Measurements from ENCODE around the gene TPPP3. TPM values are rescaled to one million over a fixed set of nuclear protein-coding genes. Genes with fewer than 3 reads are reported as not detected.

Gene TPPP3
- total RNA-seq, 4 donors from 2014 or later: 2.2 to 31.9 (median 7.1) TPM

DNA sequence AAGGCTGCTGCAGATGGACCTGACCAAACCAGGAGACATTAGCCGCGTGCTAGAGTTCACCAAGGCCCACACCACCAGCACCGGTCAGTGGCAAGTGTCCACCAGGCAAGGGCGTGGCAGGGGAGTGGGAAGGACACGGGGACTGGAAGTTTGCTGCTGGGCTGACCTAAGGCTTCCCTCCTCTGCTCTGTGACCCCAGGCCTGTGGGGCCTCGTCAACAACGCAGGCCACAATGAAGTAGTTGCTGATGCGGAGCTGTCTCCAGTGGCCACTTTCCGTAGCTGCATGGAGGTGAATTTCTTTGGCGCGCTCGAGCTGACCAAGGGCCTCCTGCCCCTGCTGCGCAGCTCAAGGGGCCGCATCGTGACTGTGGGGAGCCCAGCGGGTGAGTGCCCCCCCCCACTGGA, 42.5 kb upstream of the TPPP3 start:
- intact Hi-C loops (cut with DNase I; ENCODE audit: low total_unique reads): no loop called here
- TF ChIP-seq POLR2A (IDR thresholded peaks at IDR 0.05): no peak
- TF ChIP-seq, protein P1, sequence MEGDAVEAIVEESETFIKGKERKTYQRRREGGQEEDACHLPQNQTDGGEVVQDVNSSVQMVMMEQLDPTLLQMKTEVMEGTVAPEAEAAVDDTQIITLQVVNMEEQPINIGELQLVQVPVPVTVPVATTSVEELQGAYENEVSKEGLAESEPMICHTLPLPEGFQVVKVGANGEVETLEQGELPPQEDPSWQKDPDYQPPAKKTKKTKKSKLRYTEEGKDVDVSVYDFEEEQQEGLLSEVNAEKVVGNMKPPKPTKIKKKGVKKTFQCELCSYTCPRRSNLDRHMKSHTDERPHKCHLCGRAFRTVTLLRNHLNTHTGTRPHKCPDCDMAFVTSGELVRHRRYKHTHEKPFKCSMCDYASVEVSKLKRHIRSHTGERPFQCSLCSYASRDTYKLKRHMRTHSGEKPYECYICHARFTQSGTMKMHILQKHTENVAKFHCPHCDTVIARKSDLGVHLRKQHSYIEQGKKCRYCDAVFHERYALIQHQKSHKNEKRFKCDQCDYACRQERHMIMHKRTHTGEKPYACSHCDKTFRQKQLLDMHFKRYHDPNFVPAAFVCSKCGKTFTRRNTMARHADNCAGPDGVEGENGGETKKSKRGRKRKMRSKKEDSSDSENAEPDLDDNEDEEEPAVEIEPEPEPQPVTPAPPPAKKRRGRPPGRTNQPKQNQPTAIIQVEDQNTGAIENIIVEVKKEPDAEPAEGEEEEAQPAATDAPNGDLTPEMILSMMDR (IDR thresholded peaks at IDR 0.05 in 4 of 5, conservative IDR thresholded peaks at IDR 0.05 in 1 of 5): no peak
- in situ Hi-C loops (cut with MboI; ENCODE audit: low sequenced_read_pairs in 4 of 4): no loop called here
- Histone ChIP-seq H3K4me1 (peaks cover 7 to 8% of the 10 kb centered on the region in 2 donors), H3K4me3 (no peak overlapping the region), H3K27me3 (no peaks in the 10 kb centered on the region), H3K9me3 (no peaks in the 10 kb centered on the region), H3K27ac (no peak overlapping the region), H3K36me3 (peaks cover 0 to 23% of the 10 kb centered on the region in 2 donors)
- DNase-seq: no peak
- ATAC-seq: no peak

DNA sequence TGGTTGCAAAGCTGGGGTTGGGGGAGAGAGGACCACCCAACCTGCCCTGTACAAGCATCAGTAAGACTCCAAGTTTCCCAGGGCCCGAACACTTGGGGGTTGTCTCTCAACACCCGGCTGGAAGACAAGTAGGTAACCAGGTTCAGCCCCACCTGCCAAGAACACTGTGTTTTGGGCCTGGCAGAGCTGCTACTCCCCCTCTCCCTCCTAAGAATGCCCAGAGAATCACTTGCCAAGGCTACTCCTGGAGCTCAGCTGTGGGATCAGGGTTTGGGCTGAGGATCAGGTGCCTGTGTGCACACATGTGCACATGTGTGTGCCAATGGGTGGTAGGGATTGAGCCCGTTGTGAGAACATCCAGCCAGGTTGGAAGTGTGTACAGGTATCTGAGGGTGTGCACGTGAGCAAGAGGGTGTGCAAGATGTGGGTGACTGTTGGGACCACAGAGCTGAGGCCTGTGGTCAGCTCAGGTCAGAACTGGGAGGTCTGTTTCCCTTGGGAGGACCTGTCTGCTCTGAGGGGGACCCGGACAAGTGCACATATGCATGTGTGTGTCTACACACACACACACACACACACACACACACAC, 39.9 kb upstream of the TPPP3 start:
- H3K4me1 ChIP-seq: peaks cover 11 to 16% of the 10 kb centered on the region in 2 donors
- H3K9me3 ChIP-seq: no peaks in the 10 kb centered on the region
- in situ Hi-C loops (cut with MboI; ENCODE audit: low sequenced_read_pairs in 4 of 4): no loop called here
- DNase-seq: no peak
- peaks cover 0 to 6% (median 0%) of the 10 kb centered on the region in 3 donors for H3K27me3 ChIP-seq
- no peak overlapping the region for H3K27ac ChIP-seq
- no peak overlapping the region for H3K4me3 ChIP-seq
- H3K36me3 ChIP-seq: peaks cover 0 to 13% of the 10 kb centered on the region in 2 donors
- intact Hi-C loops (cut with DNase I; ENCODE audit: low total_unique reads): no loop called here
- TF ChIP-seq, protein P1 (IDR thresholded peaks at IDR 0.05 in 4 of 5, conservative IDR thresholded peaks at IDR 0.05 in 1 of 5): no peak
- no peak for TF ChIP-seq POLR2A (IDR thresholded peaks at IDR 0.05)
- ATAC-seq: no peak

DNA sequence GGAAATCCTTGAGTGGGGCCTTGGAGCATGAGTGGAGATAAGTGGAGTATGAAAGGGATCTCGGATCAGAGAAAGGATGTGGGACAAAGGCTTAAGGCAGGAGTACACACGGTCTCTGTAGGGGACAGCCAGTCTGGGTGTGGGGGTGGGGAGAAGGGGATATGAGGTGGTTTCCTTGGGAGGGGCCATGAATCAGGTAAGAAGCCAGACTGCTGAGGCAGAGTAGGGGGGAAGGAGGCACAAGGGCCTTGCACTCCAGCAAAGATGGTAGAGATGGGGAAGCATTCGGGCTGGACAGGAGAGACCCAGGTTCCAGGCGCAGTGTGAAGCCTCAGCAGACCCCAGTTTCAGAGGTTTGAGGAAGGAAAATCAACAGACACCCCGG, 39.2 kb upstream of the TPPP3 start:
- no peak for DNase-seq
- Histone ChIP-seq H3K27ac (no peak overlapping the region), H3K4me1 (peaks cover 11 to 16% of the 10 kb centered on the region in 2 donors), H3K9me3 (no peaks in the 10 kb centered on the region), H3K36me3 (peaks cover 0 to 5% of the 10 kb centered on the region in 2 donors), H3K4me3 (no peak overlapping the region), H3K27me3 (peaks cover 0 to 6% (median 0%) of the 10 kb centered on the region in 3 donors)
- no peak for ATAC-seq
- in situ Hi-C loops (cut with MboI; ENCODE audit: low sequenced_read_pairs in 4 of 4) (no loop called here), intact Hi-C loops (cut with DNase I; ENCODE audit: low total_unique reads) (no loop called here)
- TF ChIP-seq POLR2A (IDR thresholded peaks at IDR 0.05): no peak
- TF ChIP-seq, protein P1 (IDR thresholded peaks at IDR 0.05 in 4 of 5, conservative IDR thresholded peaks at IDR 0.05 in 1 of 5): no peak

DNA sequence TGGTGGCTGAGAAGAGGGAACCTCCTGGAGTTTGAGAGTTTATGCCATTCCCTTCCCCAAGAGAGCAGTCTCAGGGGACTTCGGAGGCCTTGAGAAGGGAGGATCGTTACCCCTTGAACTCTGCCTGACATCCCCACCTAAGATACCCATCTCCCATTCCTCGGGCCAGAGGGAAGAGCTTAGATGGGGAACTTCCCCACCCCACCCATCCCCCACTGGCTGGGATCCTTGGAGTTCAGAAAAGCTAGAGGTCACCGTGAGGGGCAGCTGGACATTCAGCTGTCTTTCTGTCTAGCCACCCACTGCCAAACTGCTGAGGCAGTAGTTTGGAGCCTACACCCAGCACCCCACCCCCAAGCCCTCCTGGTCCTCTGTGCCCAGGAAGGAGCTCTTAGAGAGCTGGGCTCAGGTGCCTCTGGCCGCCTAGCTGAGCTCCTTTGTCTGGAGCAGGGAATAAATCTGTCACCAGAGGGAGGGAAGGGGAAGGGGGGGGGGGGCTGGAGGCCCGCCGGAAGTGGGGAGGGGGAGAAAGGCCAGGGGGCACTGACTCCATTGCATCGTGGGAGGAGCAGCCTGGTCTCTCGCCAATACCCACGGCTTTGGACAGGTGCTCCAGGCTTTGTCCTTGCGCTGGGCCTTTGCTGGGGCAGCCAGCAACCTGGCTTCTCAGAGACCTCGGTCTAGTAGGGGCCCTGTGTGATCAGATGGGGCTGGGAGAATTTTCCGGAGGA, 38.6 kb upstream of the TPPP3 start:
- Histone ChIP-seq H3K27me3 (peaks cover 0 to 6% (median 0%) of the 10 kb centered on the region in 3 donors), H3K4me3 (peak overlapping the region; percentile 35 to 52 (median 48)), H3K9me3 (no peaks in the 10 kb centered on the region), H3K36me3 (no peaks in the 10 kb centered on the region), H3K4me1 (peaks cover 11 to 16% of the 10 kb centered on the region in 2 donors), H3K27ac (peak overlapping the region; percentile 23 to 65 (median 53))
- ATAC-seq (no peak), DNase-seq (no peak)
- no peak for TF ChIP-seq POLR2A (IDR thresholded peaks at IDR 0.05)
- TF ChIP-seq, protein P1 (IDR thresholded peaks at IDR 0.05 in 4 of 5, conservative IDR thresholded peaks at IDR 0.05 in 1 of 5): no peak
- intact Hi-C loops (cut with DNase I; ENCODE audit: low total_unique reads) (loop anchor here (2.0 kb wide), 1 partner anchor 13 kb away; no protein-coding TSS in a partner anchor), in situ Hi-C loops (cut with MboI; ENCODE audit: low sequenced_read_pairs in 4 of 4) (no loop called here)

Measured in gastrocnemius medialis (tissue), 4 donors.